Activated CD8-positive, alpha-beta memory T cell treated with anti-CD3 and anti-CD28 coated beads, Interleukin-2, amount 50 U/mL, for 48 hours (primary cell): ENCODE results near the gene S100A1.
"Not testable (repeated sequence)": the region's sequence is repeated elsewhere in the genome, so short reads cannot be mapped to it uniquely, and the experiment has no call there.

Experiments used
- DNase-seq: peaks from one replicate; pipeline ENCODE4 v3.0.0-alpha.2; 2020

S100A1 gene

GRCh38 chr1:153627715-153628626 lies at the start of gene S100A1:
S100A1 (plus strand) TSS chr1:153628434; CDS start chr1:153630522, 2,088 bp downstream.
- no peak for DNase-seq

DNA sequence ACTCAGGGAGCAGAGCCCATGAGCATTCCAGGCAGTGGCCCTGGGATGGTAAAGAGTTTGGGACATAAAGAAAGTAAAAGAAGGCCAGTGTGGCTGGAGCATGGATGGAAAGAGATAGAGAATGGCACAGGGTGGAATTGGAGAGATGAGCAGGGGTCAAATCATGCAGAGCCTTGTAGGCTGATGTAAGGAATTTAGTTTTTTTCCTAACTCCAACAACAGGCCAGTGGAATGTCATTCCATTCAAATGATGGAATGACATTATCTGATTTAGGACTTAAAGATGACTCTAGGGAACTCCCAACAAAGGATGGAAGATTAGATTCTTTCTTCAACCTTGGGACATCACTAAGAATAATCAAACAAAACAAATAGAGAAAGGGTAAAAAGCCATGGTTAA lies 49.7 kb upstream of the S100A1 start:
- DNase-seq = no peak

DNA sequence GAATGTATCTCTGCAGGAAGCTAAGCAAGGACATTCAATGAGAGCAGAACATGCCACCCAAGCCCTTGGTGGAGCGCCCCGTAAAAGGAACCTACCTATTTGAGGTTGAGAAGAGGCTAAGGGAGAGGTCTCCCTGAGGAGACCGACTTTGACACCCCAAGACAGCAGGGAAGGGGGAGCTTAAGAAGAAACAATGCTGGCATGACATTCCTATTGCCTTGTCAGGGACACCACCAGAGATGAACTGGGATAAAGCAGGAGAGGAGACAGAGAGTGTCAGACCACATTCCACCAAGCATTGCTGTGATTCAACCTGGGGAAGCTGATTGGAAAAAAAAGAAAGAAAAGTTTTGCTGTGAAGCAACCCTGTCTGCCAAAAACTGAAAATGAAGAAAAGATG lies 49.3 kb upstream of the S100A1 start:
- DNase-seq = no peak

DNA sequence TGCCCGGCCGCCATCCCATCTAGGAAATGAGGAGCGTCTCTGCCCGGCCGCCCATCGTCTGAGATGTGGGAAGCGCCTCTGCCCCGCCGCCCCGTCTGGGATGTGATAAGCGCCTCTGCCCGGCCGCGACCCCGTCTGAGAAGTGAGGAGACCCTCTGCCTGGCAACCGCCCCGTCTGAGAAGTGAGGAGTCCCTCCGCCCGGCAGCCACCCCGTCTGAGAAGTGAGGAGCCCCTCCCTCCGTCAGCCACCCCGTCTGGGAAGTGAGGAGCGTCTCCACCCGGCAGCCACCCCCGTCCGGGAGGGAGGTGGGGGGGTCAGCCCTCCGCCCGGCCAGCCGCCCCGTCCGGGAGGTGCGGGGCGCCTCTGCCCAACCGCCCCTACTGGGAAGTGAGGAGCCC lies 45.4 kb upstream of the S100A1 start:
- DNase-seq = not testable (repeated sequence)

GRCh38 chr1:153583514-153583913 lies 44.7 kb upstream of the S100A1 start:
- not testable (repeated sequence) for DNase-seq

- no peak for DNase-seq
Observed at GRCh38 chr1:153583976-153584375, 44.3 kb upstream of the S100A1 start.

GRCh38 chr1:153585006-153585405 lies 43.2 kb upstream of the S100A1 start:
- DNase-seq = no peak

- DNase-seq = no peak
Observed at GRCh38 chr1:153586347-153586746, 41.9 kb upstream of the S100A1 start.

- no peak for DNase-seq
Observed at GRCh38 chr1:153587314-153587713, 40.9 kb upstream of the S100A1 start.

DNA sequence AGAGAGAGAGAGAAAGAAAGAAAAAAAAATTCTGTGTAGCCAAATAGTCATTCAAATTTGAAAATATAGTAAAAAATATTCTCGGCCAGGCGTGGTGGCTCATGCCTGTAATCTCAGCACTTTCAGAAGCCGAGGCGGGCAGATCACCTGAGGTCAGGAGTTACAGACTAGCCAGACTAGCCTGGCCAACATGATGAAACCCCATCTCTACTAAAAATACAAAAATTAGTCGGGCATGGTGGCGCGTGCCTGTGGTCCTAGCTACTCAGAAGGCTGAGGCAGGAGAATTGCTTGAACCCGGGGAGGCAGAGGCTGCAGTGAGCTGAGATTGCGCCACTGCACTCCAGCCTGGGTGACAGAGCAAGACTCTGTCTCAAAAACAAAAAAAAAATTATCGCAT lies 40.2 kb upstream of the S100A1 start:
- DNase-seq = not testable (repeated sequence)

DNA sequence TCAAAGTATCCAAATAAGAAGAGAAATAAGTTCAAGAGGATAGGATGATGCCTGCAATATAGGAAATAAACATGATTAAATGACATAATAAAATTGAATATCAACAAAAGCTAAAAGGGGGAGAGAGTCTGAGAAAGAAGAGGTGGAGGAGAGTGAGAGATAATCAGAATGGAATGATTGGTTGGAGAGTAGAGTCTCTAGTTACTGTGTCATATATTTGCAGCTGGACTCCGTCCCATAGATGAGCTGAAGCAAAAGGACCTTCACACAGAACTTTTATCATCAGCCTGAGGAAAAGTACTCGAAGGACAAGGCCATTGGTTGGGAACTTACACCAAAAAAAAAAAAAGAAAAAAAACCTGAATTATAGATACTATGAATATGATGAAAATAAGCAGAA lies 39.8 kb upstream of the S100A1 start:
- no peak for DNase-seq

DNA sequence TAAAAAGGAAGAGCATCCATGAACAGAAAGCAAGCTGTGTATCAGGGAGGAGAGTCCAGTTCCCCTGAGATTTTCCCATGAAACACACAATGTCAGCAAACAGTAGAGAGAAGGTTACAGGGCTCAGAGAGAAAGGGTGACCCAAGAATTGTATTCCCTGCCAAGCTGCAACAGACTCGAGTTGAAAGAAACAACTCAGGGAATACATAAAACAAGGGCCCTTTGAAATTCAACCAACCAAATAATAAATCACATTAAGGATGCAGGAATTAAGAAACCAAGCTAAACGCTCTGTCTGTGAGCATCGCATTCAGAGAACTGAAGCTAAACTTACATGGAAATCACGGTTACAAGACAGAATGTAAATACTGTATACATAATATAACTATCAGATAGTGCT lies 35.5 kb upstream of the S100A1 start:
- DNase-seq = no peak

DNA sequence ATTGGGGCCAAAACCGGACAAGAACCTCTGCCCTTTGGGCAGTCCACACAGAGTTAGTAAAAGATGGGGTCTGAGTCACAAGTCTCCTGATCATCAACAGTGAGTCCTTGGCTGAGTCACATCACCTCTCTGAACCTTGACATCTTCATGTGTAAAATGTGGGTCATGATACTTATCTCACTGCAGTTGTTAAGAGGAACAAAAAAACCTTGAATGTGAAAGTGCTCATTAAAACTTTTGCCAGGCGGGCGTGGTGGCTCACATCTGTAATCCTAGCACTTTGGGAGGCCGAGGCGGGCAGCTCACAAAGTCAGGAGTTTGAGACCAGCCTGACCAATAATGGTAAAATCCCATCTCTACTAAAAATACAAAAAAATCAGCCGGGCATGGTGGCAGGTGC lies 31.0 kb upstream of the S100A1 start:
- no peak for DNase-seq

GRCh38 chr1:153598309-153599172 lies 29.7 kb upstream of the S100A1 start:
- no peak for DNase-seq

DNA sequence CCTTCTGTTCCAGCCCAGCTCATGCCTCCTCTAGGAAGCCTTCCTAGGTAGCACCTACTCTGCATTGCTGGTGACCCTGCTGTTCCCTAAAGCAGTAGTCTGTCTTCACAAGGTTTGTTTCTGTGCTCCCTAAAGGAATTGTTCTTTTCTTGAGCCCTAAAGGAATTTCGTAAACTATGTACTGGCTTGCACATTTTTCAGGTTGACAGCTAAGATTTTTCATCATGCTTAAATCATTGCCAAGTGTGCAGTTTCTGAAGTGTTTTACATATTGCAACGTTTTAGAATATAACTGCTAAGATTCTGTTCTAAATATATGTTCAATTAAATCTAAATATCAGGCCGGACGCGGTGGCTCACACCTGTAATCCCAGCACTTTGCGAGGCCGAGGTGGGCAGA lies 28.4 kb upstream of the S100A1 start:
- no peak for DNase-seq

DNA sequence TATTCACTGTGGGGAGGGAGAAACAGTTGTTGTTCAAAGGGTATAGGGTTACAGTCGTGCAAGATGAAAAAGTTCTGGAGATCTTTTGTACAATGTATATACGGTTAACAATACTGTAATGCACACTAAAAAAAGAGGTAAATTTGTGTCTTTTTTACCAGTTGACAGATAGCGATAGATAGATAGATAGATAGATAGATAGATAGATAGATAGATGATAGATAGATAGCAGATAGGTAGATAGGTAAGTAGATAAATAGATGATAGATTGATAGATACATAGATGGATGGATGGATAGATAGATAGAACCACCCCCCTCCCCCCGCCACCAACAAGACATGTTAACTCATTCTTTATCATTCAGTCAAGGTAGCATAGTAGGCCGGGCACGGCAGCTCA lies 25.5 kb upstream of the S100A1 start:
- DNase-seq = no peak

GRCh38 chr1:153606194-153606593 lies 22.0 kb upstream of the S100A1 start:
- no peak for DNase-seq

- no peak for DNase-seq
Observed at GRCh38 chr1:153607381-153607780, 20.9 kb upstream of the S100A1 start.

GRCh38 chr1:153608089-153608682 lies 20.0 kb upstream of the S100A1 start:
- DNase-seq = no peak

DNA sequence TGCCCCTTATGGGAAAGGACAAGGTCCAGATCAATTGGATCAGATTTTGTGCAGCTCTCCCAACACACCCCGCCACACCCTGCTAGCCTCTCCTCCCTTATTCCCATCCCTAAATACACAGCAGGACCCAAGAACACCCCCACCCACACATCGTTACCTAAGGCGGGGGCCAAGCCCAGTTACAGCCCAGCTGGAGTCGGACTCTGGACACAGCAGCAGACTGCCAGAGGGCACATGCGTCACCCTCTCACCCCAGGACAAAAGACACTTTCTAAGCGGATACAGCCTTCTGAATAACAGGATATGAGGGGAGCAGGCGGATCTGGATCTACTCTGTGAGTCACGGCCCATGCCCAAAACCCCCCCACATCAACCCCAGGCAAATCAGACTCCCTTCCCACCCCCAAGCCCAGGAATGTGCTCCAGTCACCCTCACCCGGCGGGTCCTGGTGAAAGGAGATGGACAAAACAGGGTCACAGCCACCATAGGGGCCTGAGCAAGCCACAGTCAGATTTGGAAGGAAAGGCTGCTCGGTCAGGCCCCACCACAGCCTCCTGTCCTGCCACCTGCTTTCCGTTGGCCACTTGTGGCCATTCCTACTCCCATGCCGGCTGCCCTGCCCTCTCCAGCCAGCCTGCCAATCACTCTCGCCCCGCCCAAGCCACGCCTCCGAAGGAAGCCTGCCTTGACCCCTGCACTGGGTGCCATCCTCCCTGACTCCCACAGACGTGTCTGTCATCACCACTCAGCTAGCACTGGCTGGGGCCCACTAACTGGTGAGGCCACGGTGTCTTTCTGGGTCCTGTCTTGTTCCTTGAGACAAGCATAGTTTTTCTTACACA lies 19.3 kb upstream of the S100A1 start:
- DNase-seq = no peak

- DNase-seq = no peak
Observed at GRCh38 chr1:153609585-153609907, 18.7 kb upstream of the S100A1 start.

DNA sequence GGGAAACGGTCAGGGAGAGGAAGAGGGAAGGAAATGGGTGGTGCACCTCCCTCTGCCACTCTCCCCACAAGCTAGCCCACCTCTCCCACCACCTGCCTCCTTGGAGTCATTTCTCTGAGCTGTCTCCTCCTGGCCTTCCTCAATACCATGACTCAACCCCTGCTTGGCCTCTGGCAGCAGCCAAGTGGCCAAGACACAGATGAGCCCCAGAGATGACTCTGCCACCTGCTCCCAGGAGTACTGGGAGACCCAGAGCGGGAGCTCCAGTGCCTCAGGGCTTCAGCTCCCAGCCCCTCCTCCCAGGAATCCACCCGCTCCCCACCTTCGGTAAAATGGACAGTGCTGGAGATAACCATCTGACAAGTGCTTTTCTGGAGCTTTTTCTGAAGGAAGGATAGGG lies 17.9 kb upstream of the S100A1 start:
- no peak for DNase-seq

DNA sequence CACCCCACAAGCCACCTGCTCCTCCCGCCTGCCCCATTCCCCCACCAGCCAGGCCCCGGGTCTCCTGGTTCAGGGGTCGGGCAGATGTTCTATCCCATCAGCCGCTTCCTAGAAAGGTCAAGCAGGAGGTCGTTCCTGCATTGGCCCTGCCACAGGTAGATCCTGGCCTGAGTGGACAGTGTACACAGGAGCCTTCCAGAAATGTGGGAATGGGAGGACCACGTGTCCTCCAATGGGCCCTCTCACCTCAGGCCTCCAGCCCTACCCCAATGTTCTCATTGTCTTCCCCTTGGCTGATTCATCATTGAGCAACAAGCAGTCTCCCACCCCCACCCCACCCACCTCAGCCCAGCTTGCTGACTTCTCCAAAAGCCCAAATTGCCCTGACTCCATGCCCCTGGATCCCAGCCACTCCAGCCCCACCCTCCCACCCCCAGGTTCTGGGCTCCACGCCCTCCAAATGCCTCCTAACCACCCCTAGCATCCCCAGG lies 17.4 kb upstream of the S100A1 start:
- DNase-seq = no peak
